Activated CD8-positive, alpha-beta T cell treated with anti-CD3 and anti-CD28 coated beads for 36 hours (primary cell): ENCODE results near the gene MAU2. TPM values are rescaled to one million over a fixed set of nuclear protein-coding genes. Genes with fewer than 3 reads are reported as not detected.

Source experiments
- ATAC-seq: fragments of 200-7000 bp; cut with Tn5 transposase; one replicate; pipeline ENCODE4 v1.10.0; 2021; ENCODE audit warnings: mild to moderate bottlenecking, moderate library complexity
- CTCF ChIA-PET: fragments of 350-600 bp; sonication (Branson Sonifier 250); formaldehyde crosslinking; loops from one replicate; lab custom pipeline; 2021; ENCODE audit warnings: antibody characterized with exemption; lab: Charles Lee
- POLR2A ChIA-PET: fragments of 350-600 bp; sonication (Branson Sonifier 250); formaldehyde crosslinking; loops from one replicate; lab custom pipeline; 2021; ENCODE audit warnings: antibody characterized with exemption; lab: Charles Lee
- DNase-seq: peaks from one replicate; pipeline ENCODE4 v3.0.0-alpha.2; 2020
- H3K27ac Mint-ChIP-seq: one replicate; pipeline ENCODE4 v1.8.0; 2021; ENCODE audit warnings: mild to moderate bottlenecking, mixed read lengths
- H3K27me3 Mint-ChIP-seq: one replicate; pipeline ENCODE4 v1.8.0; 2021; ENCODE audit warnings: mixed read lengths
- H3K36me3 Mint-ChIP-seq: one replicate; pipeline ENCODE4 v1.8.0; 2021; ENCODE audit warnings: low read depth, mixed read lengths
- H3K4me1 Mint-ChIP-seq: one replicate; pipeline ENCODE4 v1.8.0; 2021; ENCODE audit warnings: low read depth, mixed read lengths
- H3K4me3 Mint-ChIP-seq: one replicate; pipeline ENCODE4 v1.8.0; 2021; ENCODE audit warnings: mild to moderate bottlenecking, moderate library complexity, mixed read lengths
- H3K9me3 Mint-ChIP-seq: one replicate; pipeline ENCODE4 v1.8.0; 2021; ENCODE audit warnings: mixed read lengths
- intact Hi-C: fragments of 100-400 bp; cut with micrococcal nuclease; formaldehyde crosslinking; loops from one replicate; pipeline ENCODE4 v1.10.0; 2022
- total RNA-seq, 2 experiments: library from RNA; stranded (reverse); gene quantifications; one replicate each; pipeline ENCODE4 v1.2.3, GENCODE V29; 2021
- TF ChIP-seq, protein P1 (sequence below): fragments of 200-600 bp; IDR thresholded peaks from one replicate; pipeline ENCODE4 v1.8.0; 2022; ENCODE audit warnings: antibody characterized with exemption, mild to moderate bottlenecking

The MAU2 gene
- total RNA-seq, 2 experiments from 2014 or later, result 38.4 to 39.4 TPM

DNA sequence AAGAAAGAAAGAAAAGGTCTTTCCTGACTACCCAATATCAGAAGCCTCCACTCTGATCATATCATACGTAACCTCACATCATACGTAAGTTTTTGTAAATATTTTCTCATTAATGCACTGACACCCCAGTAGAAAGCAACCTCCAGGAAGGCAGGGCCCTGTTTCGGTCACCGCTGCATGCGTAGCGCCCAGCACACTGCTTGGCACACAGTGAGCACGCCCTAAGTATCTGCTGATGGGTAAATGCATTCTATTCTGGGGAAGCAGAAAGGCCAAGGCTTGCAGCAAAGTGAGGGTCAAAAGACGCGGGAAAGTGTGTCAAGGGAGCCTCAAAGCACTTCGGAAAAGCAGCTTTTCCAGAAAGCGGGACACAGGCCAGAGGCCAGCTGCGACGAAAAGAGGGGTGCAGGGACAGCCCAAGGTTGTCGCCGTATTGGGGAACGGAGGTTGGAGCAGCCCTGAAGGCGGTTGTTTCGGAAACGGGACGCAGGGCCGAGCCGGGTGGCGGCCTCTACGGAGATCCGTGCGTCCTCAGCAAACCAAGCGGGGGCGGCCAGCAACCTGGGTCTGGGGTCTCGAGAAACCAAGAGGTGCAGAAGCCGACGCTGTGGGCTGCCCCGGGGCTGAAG, 783 bp upstream of the MAU2 start:
- CTCF ChIA-PET, result interaction anchor here (1.2 kb wide), 1 partner anchor 145 kb away, joined by 3 read pairs; no protein-coding TSS in a partner anchor
- DNase-seq (peak; percentile 12), ATAC-seq (peak; percentile 1)
- Mint-ChIP-seq H3K27me3 (no peaks in the 10 kb centered on the region), H3K27ac (peak overlapping the region; percentile 100), H3K36me3 (peaks cover 20% of the 10 kb centered on the region), H3K9me3 (no peaks in the 10 kb centered on the region), H3K4me3 (peak overlapping the region; percentile 95), H3K4me1 (peaks cover 37% of the 10 kb centered on the region)
- POLR2A ChIA-PET, result interaction anchor here (0.5 to 1.1 kb wide), 3 partner anchors 36 to 171 kb away, joined by 3 to 4 read pairs (median 3); no protein-coding TSS in a partner anchor
- intact Hi-C loops, result no loop called here
- TF ChIP-seq, protein P1, sequence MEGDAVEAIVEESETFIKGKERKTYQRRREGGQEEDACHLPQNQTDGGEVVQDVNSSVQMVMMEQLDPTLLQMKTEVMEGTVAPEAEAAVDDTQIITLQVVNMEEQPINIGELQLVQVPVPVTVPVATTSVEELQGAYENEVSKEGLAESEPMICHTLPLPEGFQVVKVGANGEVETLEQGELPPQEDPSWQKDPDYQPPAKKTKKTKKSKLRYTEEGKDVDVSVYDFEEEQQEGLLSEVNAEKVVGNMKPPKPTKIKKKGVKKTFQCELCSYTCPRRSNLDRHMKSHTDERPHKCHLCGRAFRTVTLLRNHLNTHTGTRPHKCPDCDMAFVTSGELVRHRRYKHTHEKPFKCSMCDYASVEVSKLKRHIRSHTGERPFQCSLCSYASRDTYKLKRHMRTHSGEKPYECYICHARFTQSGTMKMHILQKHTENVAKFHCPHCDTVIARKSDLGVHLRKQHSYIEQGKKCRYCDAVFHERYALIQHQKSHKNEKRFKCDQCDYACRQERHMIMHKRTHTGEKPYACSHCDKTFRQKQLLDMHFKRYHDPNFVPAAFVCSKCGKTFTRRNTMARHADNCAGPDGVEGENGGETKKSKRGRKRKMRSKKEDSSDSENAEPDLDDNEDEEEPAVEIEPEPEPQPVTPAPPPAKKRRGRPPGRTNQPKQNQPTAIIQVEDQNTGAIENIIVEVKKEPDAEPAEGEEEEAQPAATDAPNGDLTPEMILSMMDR, result no peak

DNA sequence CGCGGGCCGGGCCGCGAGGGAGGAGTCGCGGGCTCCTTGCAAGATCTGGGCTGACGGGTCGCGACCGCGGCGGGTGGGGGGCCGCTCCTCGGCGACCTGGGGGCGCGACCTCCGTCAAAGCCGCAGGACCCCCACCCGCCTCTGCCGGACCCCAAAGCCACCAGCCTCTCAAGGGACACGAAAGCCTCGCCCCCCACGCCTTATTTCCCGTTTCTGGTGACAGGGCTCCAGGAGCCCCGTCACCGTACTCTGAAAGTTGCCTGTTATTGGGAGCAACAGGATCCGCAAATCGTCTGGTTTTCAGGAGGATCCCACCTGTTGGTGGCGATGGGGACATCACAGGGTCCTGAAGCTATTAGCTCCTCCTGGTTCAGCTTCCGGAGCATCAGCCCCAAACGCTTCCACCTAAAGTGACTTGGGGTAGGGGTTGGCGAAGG, 530 bp downstream of the MAU2 start:
- DNase-seq (peak; percentile 31), ATAC-seq (no peak)
- H3K9me3 Mint-ChIP-seq, result no peaks in the 10 kb centered on the region
- H3K4me1 Mint-ChIP-seq, result peaks cover 40% of the 10 kb centered on the region
- H3K36me3 Mint-ChIP-seq, result peaks cover 24% of the 10 kb centered on the region
- H3K27me3 Mint-ChIP-seq, result no peaks in the 10 kb centered on the region
- ChIA-PET POLR2A (interaction anchor here (0.6 to 1.5 kb wide), 5 partner anchors 8 to 195 kb away, joined by 3 to 4 read pairs (median 4); partner anchors contain the start of genes BORCS8, NDUFA13 and RFXANK), CTCF (interaction anchor here (0.7 to 1.9 kb wide), 3 partner anchors 147 to 211 kb away, joined by 3 to 9 read pairs (median 5); no protein-coding TSS in a partner anchor)
- TF ChIP-seq, protein P1, result peak; percentile 24
- peak overlapping the region; percentile 100 for H3K27ac Mint-ChIP-seq
- H3K4me3 Mint-ChIP-seq, result peak overlapping the region; percentile 95
- intact Hi-C loops, result no loop called here

DNA sequence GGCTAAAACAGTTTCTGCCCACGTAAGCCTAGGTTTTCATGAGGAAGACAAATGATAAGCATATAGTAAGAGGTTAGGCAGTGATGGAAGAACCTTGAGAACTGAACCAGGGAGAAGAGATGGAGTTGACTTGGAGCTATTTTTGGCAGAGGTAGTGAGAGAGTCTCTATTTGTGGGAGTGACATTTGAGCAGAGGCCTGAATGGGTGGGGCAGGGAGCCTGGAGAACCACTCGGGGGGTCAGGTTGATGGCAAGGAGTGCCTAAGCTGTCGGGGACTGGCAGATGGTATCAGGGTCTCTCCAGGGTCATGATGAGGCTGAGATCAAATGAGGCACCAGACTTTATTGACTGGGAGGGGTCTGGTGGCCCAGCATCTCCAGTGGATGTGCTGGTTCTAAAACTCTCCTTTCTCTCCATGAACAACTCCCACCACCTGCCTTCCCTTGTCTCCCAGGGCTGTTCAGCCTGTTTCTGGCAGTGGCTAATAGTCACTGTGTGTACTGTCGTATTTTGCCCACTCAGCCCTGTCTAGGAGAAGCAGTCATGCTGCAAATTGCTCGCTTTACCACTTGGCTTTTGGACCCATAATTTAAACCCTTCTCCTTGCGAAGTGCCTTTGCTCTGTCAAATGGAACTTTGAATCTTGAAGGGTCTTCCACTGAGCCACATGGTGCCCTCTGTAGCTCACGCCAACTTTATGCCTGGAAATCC, 3.6 kb downstream of the MAU2 start:
- no peak for DNase-seq
- TF ChIP-seq, protein P1, result no peak
- POLR2A ChIA-PET, result interaction anchor here (1.3 to 2.1 kb wide), 2 partner anchors 10 to 87 kb away, joined by 4 to 5 read pairs; no protein-coding TSS in a partner anchor
- peak overlapping the region; percentile 4 for H3K27ac Mint-ChIP-seq
- intact Hi-C loops, result no loop called here
- peaks cover 31% of the 10 kb centered on the region for H3K36me3 Mint-ChIP-seq
- no peaks in the 10 kb centered on the region for H3K27me3 Mint-ChIP-seq
- H3K4me3 Mint-ChIP-seq, result no peak overlapping the region
- ATAC-seq, result no peak
- H3K4me1 Mint-ChIP-seq, result peaks cover 39% of the 10 kb centered on the region
- H3K9me3 Mint-ChIP-seq, result no peaks in the 10 kb centered on the region
- CTCF ChIA-PET, result interaction anchor here (0.9 to 1.8 kb wide), 4 partner anchors 9 to 169 kb away, joined by 3 to 7 read pairs (median 5); no protein-coding TSS in a partner anchor

DNA sequence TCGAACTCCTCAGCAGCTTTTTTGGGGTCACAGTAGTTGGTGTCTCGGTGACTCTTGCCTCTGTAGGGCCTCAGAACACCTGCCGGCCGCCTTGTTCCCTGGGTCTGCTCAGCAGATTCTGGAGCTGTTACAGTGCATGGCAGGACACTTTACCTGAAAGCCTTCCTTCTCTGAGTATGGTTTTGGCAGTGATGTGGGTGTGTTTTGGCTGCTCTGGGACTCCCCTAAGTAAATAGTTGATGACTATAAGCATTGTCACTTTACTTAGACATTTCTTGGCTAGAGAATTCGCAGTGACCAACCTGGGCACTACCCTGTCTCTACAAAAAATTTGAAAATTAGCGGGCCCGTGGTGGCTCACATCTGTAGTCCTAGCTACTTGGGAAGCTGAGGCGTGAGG, 7.0 kb downstream of the MAU2 start:
- DNase-seq (no peak), ATAC-seq (no peak)
- H3K9me3 Mint-ChIP-seq, result no peaks in the 10 kb centered on the region
- ChIA-PET POLR2A (no interaction called here), CTCF (no interaction called here)
- TF ChIP-seq, protein P1, result no peak
- no peak overlapping the region for H3K4me3 Mint-ChIP-seq
- peaks cover 34% of the 10 kb centered on the region for H3K36me3 Mint-ChIP-seq
- no peak overlapping the region for H3K27ac Mint-ChIP-seq
- peaks cover 34% of the 10 kb centered on the region for H3K4me1 Mint-ChIP-seq
- H3K27me3 Mint-ChIP-seq, result no peaks in the 10 kb centered on the region
- intact Hi-C loops, result no loop called here
